Measurements from ENCODE around the gene TSGA10IP.

The TSGA10IP gene

DNA sequence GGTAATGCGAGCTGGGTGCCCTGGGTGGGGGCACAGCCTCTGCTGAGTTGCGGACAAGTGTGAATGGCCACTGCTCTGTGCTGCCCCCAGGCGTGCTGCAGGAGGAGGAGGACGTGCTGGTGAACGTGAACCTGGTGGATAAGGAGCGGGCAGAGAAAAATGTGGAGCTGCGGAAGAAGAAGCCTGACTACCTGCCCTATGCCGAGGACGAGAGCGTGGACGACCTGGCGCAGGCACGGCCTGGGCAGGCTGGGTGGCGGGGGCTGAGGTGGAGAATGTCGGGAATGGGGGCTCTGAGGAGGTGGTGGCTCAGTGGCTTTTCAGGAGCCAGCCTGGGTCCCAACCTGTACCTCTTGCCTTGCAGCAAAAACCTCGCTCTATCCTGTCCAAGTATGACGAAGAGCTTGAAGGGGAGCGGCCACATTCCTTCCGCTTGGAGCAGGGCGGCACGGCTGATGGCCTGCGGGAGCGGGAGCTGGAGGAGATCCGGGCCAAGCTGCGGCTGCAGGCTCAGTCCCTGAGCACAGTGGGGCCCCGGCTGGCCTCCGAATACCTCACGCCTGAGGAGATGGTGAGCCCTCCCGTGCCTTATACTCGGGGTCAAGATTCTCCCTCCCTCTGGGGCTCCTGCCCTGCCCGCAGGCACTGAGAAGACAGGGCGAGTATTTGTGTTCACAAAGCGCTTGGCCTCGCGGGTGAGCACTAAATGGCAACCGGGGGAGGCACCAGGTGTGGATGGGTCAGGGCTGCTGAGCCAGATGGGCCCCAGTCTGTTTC lies 20.9 kb downstream of the TSGA10IP start:
- no peak for DNase-seq (ENCODE audit: low spot score)
- TF ChIP-seq, protein P1, sequence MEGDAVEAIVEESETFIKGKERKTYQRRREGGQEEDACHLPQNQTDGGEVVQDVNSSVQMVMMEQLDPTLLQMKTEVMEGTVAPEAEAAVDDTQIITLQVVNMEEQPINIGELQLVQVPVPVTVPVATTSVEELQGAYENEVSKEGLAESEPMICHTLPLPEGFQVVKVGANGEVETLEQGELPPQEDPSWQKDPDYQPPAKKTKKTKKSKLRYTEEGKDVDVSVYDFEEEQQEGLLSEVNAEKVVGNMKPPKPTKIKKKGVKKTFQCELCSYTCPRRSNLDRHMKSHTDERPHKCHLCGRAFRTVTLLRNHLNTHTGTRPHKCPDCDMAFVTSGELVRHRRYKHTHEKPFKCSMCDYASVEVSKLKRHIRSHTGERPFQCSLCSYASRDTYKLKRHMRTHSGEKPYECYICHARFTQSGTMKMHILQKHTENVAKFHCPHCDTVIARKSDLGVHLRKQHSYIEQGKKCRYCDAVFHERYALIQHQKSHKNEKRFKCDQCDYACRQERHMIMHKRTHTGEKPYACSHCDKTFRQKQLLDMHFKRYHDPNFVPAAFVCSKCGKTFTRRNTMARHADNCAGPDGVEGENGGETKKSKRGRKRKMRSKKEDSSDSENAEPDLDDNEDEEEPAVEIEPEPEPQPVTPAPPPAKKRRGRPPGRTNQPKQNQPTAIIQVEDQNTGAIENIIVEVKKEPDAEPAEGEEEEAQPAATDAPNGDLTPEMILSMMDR (conservative IDR thresholded peaks at IDR 0.05; ENCODE audit: low read depth) = no peak
- CTCF ChIA-PET = interaction anchor here (0.6 kb wide), 2 partner anchors 102 to 233 kb away, joined by 3 read pairs; no protein-coding TSS in a partner anchor
- POLR2A ChIA-PET (ENCODE audit: low non-redundant PET) = interaction anchor here (0.6 kb wide), 1 partner anchor 1523 kb away, joined by 3 read pairs; no protein-coding TSS in a partner anchor
- no peak overlapping the region for H3K27ac ChIP-seq

DNA sequence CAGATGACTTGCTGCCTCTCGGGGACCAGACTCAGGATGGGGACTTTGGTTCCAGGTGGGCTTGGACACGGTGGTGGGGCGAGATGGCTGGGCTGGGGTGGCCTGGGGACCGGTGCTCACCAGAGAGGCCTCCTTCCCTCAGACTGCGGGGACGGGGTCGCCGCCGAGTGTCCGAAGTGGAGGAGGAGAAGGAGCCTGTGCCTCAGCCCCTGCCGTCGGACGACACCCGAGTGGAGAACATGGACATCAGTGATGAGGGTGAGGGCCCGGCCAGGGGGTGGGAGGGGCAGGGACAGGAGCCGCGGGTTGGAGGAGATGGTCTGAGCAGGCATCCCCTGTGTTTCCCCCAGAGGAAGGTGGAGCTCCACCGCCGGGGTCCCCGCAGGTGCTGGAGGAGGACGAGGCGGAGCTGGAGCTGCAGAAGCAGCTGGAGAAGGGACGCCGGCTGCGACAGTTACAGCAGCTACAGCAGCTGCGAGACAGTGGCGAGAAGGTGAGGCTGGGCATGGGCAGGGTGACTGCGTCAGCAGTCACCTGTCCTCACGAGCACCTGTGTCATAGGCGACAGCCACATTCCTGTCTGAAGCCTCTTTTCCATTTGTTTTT lies 22.2 kb downstream of the TSGA10IP start:
- POLR2A ChIA-PET (ENCODE audit: low non-redundant PET) = interaction anchor here (0.7 kb wide), 1 partner anchor 86 kb away, joined by 6 read pairs; no protein-coding TSS in a partner anchor
- DNase-seq (ENCODE audit: low spot score) = no peak
- H3K27ac ChIP-seq = no peak overlapping the region
- TF ChIP-seq, protein P1 (conservative IDR thresholded peaks at IDR 0.05; ENCODE audit: low read depth) = no peak
- CTCF ChIA-PET = interaction anchor here (0.6 kb wide), 1 partner anchor 256 kb away, joined by 3 read pairs; no protein-coding TSS in a partner anchor

DNA sequence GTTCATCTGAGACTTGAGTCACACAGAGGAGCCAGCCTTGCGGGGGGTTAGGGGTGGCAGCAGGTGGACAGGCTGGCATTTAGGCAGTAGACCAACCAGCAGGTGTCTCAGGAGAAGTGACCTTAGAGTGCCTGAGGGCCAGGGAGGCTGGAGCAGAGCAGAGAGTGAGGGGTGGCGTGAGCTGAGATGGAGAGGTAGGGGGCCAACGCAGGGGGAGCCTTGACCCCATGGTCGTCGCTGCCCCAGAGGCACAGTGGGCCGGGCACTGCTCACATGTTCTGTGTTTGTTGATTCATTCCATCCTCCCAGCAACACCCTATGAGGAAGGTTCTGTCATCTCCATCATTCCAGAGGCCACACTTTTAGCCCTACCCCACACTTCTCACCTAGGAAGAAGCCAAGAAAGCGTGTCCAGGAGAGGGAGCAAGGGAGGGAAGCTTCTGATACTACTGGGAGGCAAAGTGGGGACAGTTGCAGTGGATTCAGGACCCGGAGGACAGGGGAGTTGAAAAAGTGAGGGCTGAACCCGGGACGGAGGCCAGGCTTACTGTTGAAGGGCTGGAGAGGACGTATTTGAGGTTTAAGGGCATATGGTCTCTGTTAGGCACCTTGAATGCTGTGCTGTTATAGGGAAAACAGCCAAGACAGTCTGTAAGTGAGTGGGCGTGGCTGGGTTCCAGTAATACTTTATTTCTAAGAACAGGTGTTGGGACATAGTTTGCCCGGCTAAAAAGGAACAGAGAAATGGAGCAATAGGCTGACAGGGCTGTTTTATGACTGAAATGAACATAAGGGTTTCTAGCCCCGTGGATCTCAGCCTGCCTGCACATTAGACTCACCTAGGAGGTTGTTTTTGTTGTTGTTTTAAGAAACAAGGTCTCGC lies 23.6 kb downstream of the TSGA10IP start:
- TF ChIP-seq, protein P1 (conservative IDR thresholded peaks at IDR 0.05; ENCODE audit: low read depth) = no peak
- DNase-seq (ENCODE audit: low spot score) = no peak
- POLR2A ChIA-PET (ENCODE audit: low non-redundant PET) = no interaction called here
- H3K27ac ChIP-seq = peak overlapping the region; percentile 37
- CTCF ChIA-PET = interaction anchor here (0.6 kb wide), 1 partner anchor 101 kb away, joined by 3 read pairs; no protein-coding TSS in a partner anchor

DNA sequence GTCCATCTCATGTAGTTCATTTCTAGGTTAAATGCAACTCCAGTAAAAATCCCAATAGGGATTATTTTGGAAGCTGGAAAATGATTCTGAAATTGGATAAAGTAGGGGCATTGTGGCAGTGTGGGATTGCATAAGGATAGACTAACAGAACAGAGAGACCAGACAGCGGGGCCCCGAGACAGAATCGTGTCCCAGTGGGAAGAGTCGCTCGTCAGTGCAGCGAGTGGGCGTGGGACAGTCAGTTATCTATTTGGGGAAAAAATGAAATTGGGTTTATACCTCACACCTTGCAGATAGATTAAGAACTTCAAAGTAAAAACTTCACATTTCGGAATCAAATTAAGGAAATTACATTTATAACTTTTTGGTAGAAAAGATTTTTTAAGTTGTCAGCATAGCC lies 26.8 kb downstream of the TSGA10IP start:
- TF ChIP-seq, protein P1 (conservative IDR thresholded peaks at IDR 0.05; ENCODE audit: low read depth) = no peak
- POLR2A ChIA-PET (ENCODE audit: low non-redundant PET) = interaction anchor here (0.7 kb wide), 1 partner anchor 56 kb away, joined by 8 read pairs; no protein-coding TSS in a partner anchor
- no peak overlapping the region; the same call in 1 of the 2 replicates for H3K27ac ChIP-seq
- CTCF ChIA-PET = no interaction called here
- DNase-seq (ENCODE audit: low spot score) = no peak

DNA sequence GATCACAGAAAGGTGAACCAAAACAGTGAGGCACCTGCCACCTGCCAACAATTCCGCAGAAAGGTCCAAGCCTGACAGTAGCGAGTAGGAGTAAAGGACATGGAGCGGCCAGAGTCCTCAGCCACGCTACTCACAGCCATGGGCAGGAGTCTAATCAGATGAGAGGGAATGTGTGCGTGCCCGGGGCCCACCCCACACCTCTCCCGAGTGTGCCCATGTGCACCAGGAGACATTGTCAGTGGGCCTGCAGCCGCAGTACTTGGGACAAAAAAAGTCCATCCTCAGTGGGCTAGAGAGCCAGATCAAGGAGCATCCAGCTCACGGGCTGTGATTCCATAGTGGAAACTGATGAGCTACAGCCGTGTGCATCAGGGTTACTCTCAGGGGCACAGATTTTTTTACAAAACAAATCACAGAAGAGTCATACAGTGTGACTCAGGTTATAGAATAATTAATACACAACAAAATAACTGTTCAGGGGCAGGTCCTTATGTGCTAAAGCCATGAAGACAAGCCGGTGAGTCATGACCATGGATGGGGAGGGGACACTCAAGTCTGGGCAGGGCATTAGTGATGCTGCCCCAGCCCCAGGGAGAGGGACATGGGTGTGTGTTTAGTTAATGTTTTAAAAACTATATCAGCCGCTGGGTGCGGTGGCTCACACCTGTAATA lies 28.3 kb downstream of the TSGA10IP start:
- CTCF ChIA-PET = interaction anchor here (0.6 to 1.2 kb wide), 3 partner anchors 9 to 61 kb away, joined by 5 read pairs; no protein-coding TSS in a partner anchor
- POLR2A ChIA-PET (ENCODE audit: low non-redundant PET) = no interaction called here
- peak overlapping the region; percentile 67 for H3K27ac ChIP-seq
- TF ChIP-seq, protein P1 (conservative IDR thresholded peaks at IDR 0.05; ENCODE audit: low read depth) = no peak
- DNase-seq (ENCODE audit: low spot score) = peak; percentile 68

Measured in RWPE1 (cell line).